Neutrophil (primary cell): ENCODE results near the gene HOXA5.
A peak's percentile ranks its signal among the peaks of the same experiment; 100 is the strongest.

Experiments used
- H3K27ac ChIP-seq: fragments of 200-600 bp; sonication (generic); 2 replicates; pipeline ENCODE4 v1.5.1; 2016; ENCODE audit warnings: mild to moderate bottlenecking, moderate library complexity
- H3K27me3 ChIP-seq: fragments of 200-600 bp; sonication (generic); 2 replicates; pipeline ENCODE4 v1.6.0; 2016; ENCODE audit warnings: mild to moderate bottlenecking
- H3K36me3 ChIP-seq: fragments of 200-600 bp; sonication (generic); 2 replicates; pipeline ENCODE4 v1.5.1; 2017
- H3K4me1 ChIP-seq, 2 experiments: fragments of 200-600 bp in 1 of 2; sonication (generic) in 1 of 2; 1 replicate in 1 of 2; 2 replicates in 1 of 2; pipeline versions ENCODE4 v1.5.1 to v1.6.1; 2013 to 2016; ENCODE audit warnings: low read depth in 1 of 2, low read length in 1 of 2, mild to moderate bottlenecking in 1 of 2, moderate library complexity in 1 of 2; ENCODE audit not compliant: control insufficient read depth in 1 of 2, insufficient read depth in 1 of 2
- H3K4me3 ChIP-seq, 2 experiments: fragments of 200-600 bp in 1 of 2; sonication (generic) in 1 of 2; 1 replicate in 1 of 2; 2 replicates in 1 of 2; pipeline ENCODE4 v1.5.1; 2013 to 2016; ENCODE audit warnings: low read depth in 1 of 2, low read length in 1 of 2, mild to moderate bottlenecking in 1 of 2, moderate library complexity in 1 of 2
- H3K9me3 ChIP-seq: fragments of 200-600 bp; sonication (generic); 2 replicates; pipeline ENCODE4 v1.5.1; 2016
- TF ChIP-seq, protein P1 (sequence below): fragments of 200-600 bp; sonication (generic); IDR thresholded peaks from 2 replicates; pipeline ENCODE4 v1.5.1; 2016; ENCODE audit warnings: antibody characterized with exemption

Gene HOXA5

DNA sequence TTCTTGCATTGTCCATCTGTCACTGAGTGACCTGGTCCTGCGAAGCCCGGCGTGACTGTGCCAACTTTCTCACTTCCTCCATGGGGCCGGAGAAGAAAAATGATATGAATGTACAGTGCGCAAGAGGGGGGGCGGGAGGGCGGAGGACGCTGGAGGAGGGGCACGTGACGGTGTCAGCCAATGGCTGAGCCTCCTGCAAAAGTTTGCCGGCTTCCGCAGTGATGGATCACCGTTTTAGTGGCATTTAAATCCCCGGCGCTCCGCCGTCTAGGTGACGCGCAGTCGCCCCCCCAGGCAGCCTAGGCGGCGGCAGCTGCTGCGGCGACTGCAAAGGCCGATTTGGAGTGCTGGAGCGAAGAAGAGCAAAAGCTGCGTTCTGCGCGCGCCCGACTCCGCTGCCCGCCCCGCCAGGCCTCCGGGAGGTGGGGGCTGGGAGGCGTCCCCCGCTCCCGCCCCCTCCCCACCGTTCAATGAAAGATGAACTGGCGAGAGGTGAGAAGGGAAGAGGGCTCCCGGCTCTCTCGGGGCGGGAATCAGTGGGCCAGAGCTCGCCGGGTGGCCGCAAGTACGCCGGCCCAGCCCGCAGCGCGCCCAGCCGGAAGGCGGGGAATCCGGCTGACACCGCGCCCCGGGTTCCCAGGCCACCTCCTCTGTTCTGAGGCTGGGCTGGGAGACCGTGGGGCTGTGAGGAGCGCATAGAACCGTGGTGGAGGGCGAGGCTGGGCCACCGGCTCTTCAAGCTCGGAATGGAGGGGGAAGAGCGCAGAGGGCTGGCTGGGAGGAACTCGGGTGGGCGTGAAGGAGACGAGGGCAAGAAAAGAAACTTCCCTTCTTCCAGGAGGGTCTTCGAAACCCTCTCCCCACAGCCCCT is 47.3 kb downstream of the HOXA5 start, which contains the start of gene HOXA1:
TSS of gene HOXA1 (minus strand) at position 104 of the 871 bp plus-strand sequence. CDS start at position 16, 88 bp downstream.
- no peaks in the 10 kb centered on the region for H3K9me3 ChIP-seq
- peaks cover 28% of the 10 kb centered on the region for H3K36me3 ChIP-seq
- peak within 1 kb of the TSS; percentile 96 for H3K27ac ChIP-seq
- TF ChIP-seq, protein P1, sequence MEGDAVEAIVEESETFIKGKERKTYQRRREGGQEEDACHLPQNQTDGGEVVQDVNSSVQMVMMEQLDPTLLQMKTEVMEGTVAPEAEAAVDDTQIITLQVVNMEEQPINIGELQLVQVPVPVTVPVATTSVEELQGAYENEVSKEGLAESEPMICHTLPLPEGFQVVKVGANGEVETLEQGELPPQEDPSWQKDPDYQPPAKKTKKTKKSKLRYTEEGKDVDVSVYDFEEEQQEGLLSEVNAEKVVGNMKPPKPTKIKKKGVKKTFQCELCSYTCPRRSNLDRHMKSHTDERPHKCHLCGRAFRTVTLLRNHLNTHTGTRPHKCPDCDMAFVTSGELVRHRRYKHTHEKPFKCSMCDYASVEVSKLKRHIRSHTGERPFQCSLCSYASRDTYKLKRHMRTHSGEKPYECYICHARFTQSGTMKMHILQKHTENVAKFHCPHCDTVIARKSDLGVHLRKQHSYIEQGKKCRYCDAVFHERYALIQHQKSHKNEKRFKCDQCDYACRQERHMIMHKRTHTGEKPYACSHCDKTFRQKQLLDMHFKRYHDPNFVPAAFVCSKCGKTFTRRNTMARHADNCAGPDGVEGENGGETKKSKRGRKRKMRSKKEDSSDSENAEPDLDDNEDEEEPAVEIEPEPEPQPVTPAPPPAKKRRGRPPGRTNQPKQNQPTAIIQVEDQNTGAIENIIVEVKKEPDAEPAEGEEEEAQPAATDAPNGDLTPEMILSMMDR: no peak
- peak within 1 kb of the TSS; percentile 95 to 99 for H3K4me3 ChIP-seq
- peaks cover 84% of the 10 kb centered on the region for H3K27me3 ChIP-seq
- peaks cover 32 to 36% of the 10 kb centered on the region in 2 experiments for H3K4me1 ChIP-seq

DNA sequence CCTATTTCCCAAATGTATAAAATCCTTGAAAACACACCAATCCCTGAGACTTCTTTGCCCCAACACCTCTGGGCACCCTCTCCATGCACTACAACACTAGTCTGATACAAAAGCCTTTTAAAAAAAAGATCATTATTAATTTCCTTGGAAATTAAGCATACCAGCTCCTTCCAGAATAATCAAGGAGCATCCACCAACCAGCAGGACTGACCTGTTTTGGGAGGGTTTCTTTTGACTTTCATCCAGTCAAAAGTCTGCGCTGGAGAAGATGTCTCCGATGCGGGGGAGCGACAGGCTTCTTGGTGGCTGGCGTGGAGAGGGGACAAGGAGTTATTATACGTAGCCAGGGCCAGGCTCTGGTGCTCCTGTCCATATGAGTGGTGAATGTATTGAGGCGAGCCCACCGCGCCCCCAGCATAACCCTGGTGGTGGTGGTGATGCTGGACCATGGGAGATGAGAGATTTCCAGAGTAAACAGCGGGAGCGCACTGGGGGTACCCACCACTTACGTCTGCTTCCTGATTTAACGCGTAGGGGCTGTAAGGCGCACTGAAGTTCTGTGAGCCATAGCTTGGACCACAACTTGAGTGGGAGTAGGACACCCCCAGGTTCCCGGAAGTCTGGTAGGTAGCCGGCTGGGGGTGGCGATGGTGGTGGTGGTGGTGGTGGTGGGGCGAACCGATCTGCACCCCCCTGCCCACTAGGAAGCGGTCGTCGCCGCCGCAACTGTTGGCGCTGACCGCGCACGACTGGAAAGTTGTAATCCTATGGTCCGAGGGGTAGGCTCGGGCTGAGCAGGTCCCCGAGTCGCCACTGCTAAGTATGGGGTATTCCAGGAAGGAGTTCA is 48.2 kb downstream of the HOXA5 start:
- peaks cover 22% of the 10 kb centered on the region for H3K36me3 ChIP-seq
- TF ChIP-seq, protein P1: no peak
- no peaks in the 10 kb centered on the region for H3K9me3 ChIP-seq
- H3K27me3 ChIP-seq: peaks cover 84% of the 10 kb centered on the region
- peak overlapping the region; percentile 96 for H3K27ac ChIP-seq
- H3K4me3 ChIP-seq: peak overlapping the region; percentile 95 to 99
- peaks cover 32 to 36% of the 10 kb centered on the region in 2 experiments for H3K4me1 ChIP-seq

DNA sequence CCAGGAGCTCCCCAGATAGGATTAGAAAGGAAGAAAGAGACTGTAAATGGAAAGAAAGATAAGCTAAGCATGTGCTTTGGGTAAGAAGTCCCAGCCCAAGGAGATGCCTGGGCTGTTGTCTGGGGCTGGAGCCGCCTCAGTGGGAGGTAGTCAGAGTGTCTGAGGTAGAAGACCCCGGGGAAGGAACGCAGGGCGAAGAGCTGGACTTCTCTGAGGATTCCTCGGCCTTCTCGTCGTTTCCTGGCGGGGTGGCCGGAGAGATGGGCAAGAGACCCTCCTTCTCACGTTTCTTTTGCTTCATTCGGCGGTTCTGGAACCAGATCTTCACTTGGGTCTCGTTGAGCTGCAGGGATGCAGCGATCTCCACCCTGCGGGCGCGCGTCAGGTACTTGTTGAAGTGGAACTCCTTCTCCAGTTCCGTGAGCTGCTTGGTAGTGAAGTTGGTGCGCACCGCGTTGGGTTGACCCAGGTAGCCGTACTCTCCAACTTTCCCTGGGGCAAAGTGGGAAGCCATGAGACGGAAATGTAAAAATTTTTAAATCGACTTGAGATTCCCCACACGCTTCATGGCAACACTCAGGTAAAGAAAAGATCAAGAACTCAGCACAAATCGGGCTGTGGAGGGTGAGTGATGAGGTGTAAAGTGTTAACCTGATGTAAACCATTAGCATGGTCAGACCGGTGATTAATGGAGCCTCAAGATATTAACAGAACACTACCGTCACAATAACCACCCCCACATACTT is 49.0 kb downstream of the HOXA5 start:
- no peaks in the 10 kb centered on the region for H3K9me3 ChIP-seq
- H3K36me3 ChIP-seq: peaks cover 18% of the 10 kb centered on the region
- H3K27me3 ChIP-seq: peaks cover 84% of the 10 kb centered on the region
- no peak overlapping the region for H3K27ac ChIP-seq
- TF ChIP-seq, protein P1: no peak
- peaks cover 32 to 36% of the 10 kb centered on the region in 2 experiments for H3K4me1 ChIP-seq
- H3K4me3 ChIP-seq: peak overlapping the region in 1 of 2 experiments; percentile 99

DNA sequence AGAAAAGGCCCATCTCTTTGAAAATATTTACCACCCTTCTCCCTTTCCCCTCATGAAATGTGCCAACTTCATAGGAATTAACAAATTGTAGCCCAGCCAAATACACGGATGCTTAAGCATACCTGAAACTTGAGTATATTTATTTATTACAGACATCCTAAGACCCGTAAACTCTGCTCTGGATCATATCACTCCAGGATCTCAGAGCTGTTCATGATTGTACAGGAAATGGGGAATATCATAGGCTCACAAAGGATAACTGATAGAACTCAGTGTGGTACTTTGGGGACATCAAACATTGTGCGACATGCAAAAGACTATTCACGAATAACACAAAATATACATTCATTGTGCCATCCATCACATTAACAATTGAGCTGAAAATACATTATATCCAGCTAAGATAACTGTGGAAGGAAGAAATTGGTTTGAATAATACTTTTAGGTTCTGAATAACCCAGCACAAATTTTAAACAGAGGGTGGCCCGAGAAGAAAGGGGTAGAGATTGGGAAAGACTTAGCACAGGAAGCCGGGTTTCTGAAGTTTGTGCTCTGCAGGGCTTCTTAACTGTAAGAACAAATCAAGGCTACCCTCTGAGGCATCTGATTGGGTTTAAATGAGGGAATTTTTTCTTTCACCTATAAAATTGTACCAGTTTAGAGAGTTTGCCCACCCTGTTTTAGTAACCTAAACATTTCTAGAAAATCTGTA is 50.1 kb downstream of the HOXA5 start:
- H3K36me3 ChIP-seq: peaks cover 8% of the 10 kb centered on the region
- peaks cover 84% of the 10 kb centered on the region for H3K27me3 ChIP-seq
- TF ChIP-seq, protein P1: no peak
- H3K4me1 ChIP-seq: peaks cover 26 to 28% of the 10 kb centered on the region in 2 experiments
- H3K9me3 ChIP-seq: no peaks in the 10 kb centered on the region
- no peak overlapping the region for H3K27ac ChIP-seq
- no peak overlapping the region for H3K4me3 ChIP-seq

DNA sequence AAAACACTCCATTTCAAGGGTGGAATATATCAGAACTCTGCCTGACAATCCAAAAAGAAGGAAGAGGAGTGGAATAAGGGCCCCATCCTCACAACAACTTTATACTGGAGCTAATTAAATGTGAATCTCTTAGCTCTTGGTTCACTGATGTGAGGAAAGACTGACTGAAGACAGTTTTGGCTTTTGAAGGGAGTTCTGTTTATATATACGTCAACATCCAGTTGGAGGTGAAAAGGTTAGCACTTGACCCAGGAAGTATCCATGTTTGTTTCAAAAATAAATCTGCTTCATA is 50.7 kb downstream of the HOXA5 start:
- H3K4me3 ChIP-seq: no peak overlapping the region
- H3K4me1 ChIP-seq: peaks cover 20 to 28% of the 10 kb centered on the region in 2 experiments
- no peaks in the 10 kb centered on the region for H3K9me3 ChIP-seq
- no peak overlapping the region for H3K27ac ChIP-seq
- TF ChIP-seq, protein P1: no peak
- peaks cover 84% of the 10 kb centered on the region for H3K27me3 ChIP-seq
- H3K36me3 ChIP-seq: peaks cover 2% of the 10 kb centered on the region
